ENCODE measurements around the gene HELZ2.

DNA sequence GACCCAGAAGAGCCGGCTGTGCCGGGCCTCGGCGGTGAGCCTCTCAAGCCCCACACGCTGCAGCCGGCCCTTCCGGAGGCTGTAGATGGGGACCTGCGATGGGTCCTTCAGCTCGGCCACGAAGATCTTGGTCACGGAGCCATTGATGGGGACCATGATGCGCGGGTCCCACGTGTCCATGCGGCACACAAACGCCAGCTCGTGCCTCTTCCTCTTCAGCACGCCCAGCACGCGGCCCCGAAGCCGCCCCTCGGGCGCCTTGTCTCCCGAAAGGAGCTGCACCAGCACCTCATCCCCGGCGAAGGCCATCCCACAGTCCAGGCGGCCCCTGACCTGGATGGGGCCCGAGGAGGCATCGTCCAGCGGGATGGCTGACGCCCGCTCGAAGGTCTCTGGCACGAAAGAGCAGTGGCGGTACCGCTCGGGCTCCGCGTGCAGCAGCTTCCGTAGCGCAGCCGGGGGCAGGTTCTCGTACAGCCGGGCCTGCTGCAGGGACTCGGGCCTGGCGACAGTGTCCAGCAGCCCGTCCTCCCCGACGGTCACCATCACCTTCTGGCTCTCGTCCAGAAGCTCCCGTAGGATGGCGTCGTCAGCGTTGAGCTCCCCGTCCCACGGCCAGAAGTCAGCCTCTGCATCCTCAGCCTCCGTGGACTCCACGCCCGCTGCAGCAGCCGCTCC, 8.9 kb downstream of the HELZ2 start:
- TF ChIP-seq CTCF (IDR thresholded peaks at IDR 0.05) (no peak), POLR2A (IDR thresholded peaks at IDR 0.05) (no peak)
